CD8-positive, alpha-beta memory T cell (primary cell): ENCODE measurements around the gene TXNRD1. TPM values are rescaled to one million over a fixed set of nuclear protein-coding genes. Genes with fewer than 3 reads are reported as not detected.

Source experiments
- CTCF ChIA-PET: fragments of 350-600 bp; sonication (Branson Sonifier 250); formaldehyde crosslinking; loops from one replicate; lab custom pipeline; 2021; ENCODE audit warnings: antibody characterized with exemption; lab: Charles Lee
- POLR2A ChIA-PET: fragments of 350-600 bp; sonication (Branson Sonifier 250); formaldehyde crosslinking; loops from one replicate; lab custom pipeline; 2021; ENCODE audit warnings: antibody characterized with exemption; lab: Charles Lee
- DNase-seq, 5 donors: peaks; one replicate each; pipeline versions ENCODE4 v3.0.0 to v3.0.0-alpha.2; 2020 to 2022; ENCODE audit warnings: mixed read lengths in 1 of 5
- H3K27ac ChIP-seq: one replicate; pipeline ENCODE4 v1.7.0; 2013; ENCODE audit warnings: low read depth, mild to moderate bottlenecking, low read length, moderate library complexity
- H3K27me3 ChIP-seq: 2 replicates; pipeline ENCODE4 v1.7.0; 2013; ENCODE audit warnings: low read length, mild to moderate bottlenecking; ENCODE audit not compliant: insufficient read depth, poor library complexity, severe bottlenecking
- H3K36me3 ChIP-seq: 2 replicates; pipeline ENCODE4 v1.7.0; 2013; ENCODE audit warnings: mild to moderate bottlenecking, low read length, moderate library complexity; ENCODE audit not compliant: insufficient read depth
- H3K4me1 ChIP-seq: 2 replicates; pipeline ENCODE4 v1.7.0; 2013; ENCODE audit warnings: mild to moderate bottlenecking, low read length, moderate library complexity; ENCODE audit not compliant: insufficient read depth
- H3K4me3 ChIP-seq: 2 replicates; pipeline ENCODE4 v1.7.0; 2013; ENCODE audit warnings: mild to moderate bottlenecking, low read length
- H3K9me3 ChIP-seq: 2 replicates; pipeline ENCODE4 v1.7.0; 2013; ENCODE audit warnings: mild to moderate bottlenecking, low read length
- H3K27ac Mint-ChIP-seq, 8 donors: one replicate each; pipeline ENCODE4 v1.8.0; 2020 to 2021; ENCODE audit warnings: mixed read lengths in 8 of 8, mild to moderate bottlenecking in 6 of 8, inconsistent platforms in 3 of 8, moderate library complexity in 3 of 8
- H3K27me3 Mint-ChIP-seq, 2 donors: one replicate each; pipeline ENCODE4 v1.8.0; 2020 to 2021; ENCODE audit warnings: mixed read lengths in 2 of 2, mild to moderate bottlenecking in 1 of 2, moderate library complexity in 1 of 2
- H3K36me3 Mint-ChIP-seq, 3 donors: one replicate each; pipeline ENCODE4 v1.8.0; 2020 to 2021; ENCODE audit warnings: mixed read lengths in 3 of 3, inconsistent platforms in 1 of 3, mild to moderate bottlenecking in 1 of 3
- H3K4me1 Mint-ChIP-seq, 3 donors: one replicate each; pipeline ENCODE4 v1.8.0; 2020 to 2021; ENCODE audit warnings: mixed read lengths in 3 of 3, inconsistent platforms in 1 of 3, mild to moderate bottlenecking in 1 of 3
- H3K4me3 Mint-ChIP-seq, 7 donors: one replicate each; pipeline ENCODE4 v1.8.0; 2020 to 2021; ENCODE audit warnings: mixed read lengths in 7 of 7, mild to moderate bottlenecking in 6 of 7, moderate library complexity in 4 of 7, inconsistent platforms in 2 of 7
- H3K9me3 Mint-ChIP-seq, 5 donors: one replicate each; pipeline ENCODE4 v1.8.0; 2020 to 2022; ENCODE audit warnings: mixed read lengths in 5 of 5, mild to moderate bottlenecking in 3 of 5, moderate library complexity in 2 of 5, inconsistent platforms in 1 of 5
- polyA plus RNA-seq: library from polyadenylated mRNA; unstranded; fragments of 300-500 nt; fragmentation: Illumina TruSeq; gene quantifications from one replicate; pipeline ENCODE4 v1.2.3, GENCODE V29; 2021
- total RNA-seq, 2 experiments: library from RNA; stranded (reverse); gene quantifications; one replicate each; pipeline ENCODE4 v1.2.3, GENCODE V29; 2021

TXNRD1 gene
- total and polyA plus RNA-seq, 3 experiments from 2014 or later, result 30.6 to 107 (median 103) TPM

- no peak overlapping the region for H3K27ac Mint-ChIP-seq
- no peaks in the 10 kb centered on the region for H3K27me3 ChIP-seq
- H3K4me1 ChIP-seq, result no peaks in the 10 kb centered on the region
- no peaks in the 10 kb centered on the region for H3K9me3 Mint-ChIP-seq
- H3K36me3 ChIP-seq, result peaks cover 12% of the 10 kb centered on the region
- H3K4me1 Mint-ChIP-seq, result no peaks in the 10 kb centered on the region
- no peaks in the 10 kb centered on the region for H3K9me3 ChIP-seq
- ChIA-PET POLR2A (no interaction called here), CTCF (no interaction called here)
- DNase-seq, result no peak
- no peak overlapping the region for H3K4me3 ChIP-seq
- H3K4me3 Mint-ChIP-seq, result no peak overlapping the region
- H3K27ac ChIP-seq, result no peak overlapping the region
- peaks cover 0 to 62% (median 8%) of the 10 kb centered on the region in 3 donors for H3K36me3 Mint-ChIP-seq
- no peaks in the 10 kb centered on the region for H3K27me3 Mint-ChIP-seq
These were observed 132.9 kb downstream of the TXNRD1 start for GRCh38 chr12:104348283-104348993.

GRCh38 chr12:104348994-104349494 is 133.5 kb downstream of the TXNRD1 start:
- H3K27me3 Mint-ChIP-seq, result no peaks in the 10 kb centered on the region

GRCh38 chr12:104350211-104351056 is 134.9 kb downstream of the TXNRD1 start:
- Mint-ChIP-seq H3K4me3 (no peak overlapping the region), H3K27ac (no peak overlapping the region), H3K9me3 (no peaks in the 10 kb centered on the region), H3K36me3 (peaks cover 0 to 56% (median 9%) of the 10 kb centered on the region in 3 donors), H3K4me1 (no peaks in the 10 kb centered on the region), H3K27me3 (no peaks in the 10 kb centered on the region)
- H3K9me3 ChIP-seq, result no peaks in the 10 kb centered on the region
- POLR2A ChIA-PET, result no interaction called here
- CTCF ChIA-PET, result interaction anchor here (1.2 to 1.8 kb wide), 2 partner anchors 13 to 135 kb away, joined by 3 to 6 read pairs; partner anchors contain the start of gene TXNRD1
- peaks cover 12% of the 10 kb centered on the region for H3K36me3 ChIP-seq
- H3K4me3 ChIP-seq, result no peak overlapping the region
- DNase-seq, result no peak
- H3K27me3 ChIP-seq, result no peaks in the 10 kb centered on the region
- H3K27ac ChIP-seq, result no peak overlapping the region
- H3K4me1 ChIP-seq, result no peaks in the 10 kb centered on the region

More at GRCh38 chr12:104348994-104349494, 133.5 kb downstream of the TXNRD1 start:
- H3K27ac ChIP-seq, result no peak overlapping the region
- DNase-seq, result no peak
- H3K4me3 ChIP-seq, result no peak overlapping the region
- H3K4me1 ChIP-seq, result no peaks in the 10 kb centered on the region
- no peaks in the 10 kb centered on the region for H3K27me3 ChIP-seq
- ChIA-PET POLR2A (no interaction called here), CTCF (no interaction called here)
- H3K36me3 ChIP-seq, result peaks cover 12% of the 10 kb centered on the region
- Mint-ChIP-seq H3K4me3 (no peak overlapping the region), H3K9me3 (no peaks in the 10 kb centered on the region), H3K27ac (no peak overlapping the region), H3K36me3 (peaks cover 0 to 62% (median 8%) of the 10 kb centered on the region in 3 donors), H3K4me1 (no peaks in the 10 kb centered on the region)
- no peaks in the 10 kb centered on the region for H3K9me3 ChIP-seq

GRCh38 chr12:104351057-104351983 is 135.7 kb downstream of the TXNRD1 start:
- Mint-ChIP-seq H3K27ac (peak overlapping the region in 2 of 8 donors; percentile 36 to 39), H3K9me3 (no peaks in the 10 kb centered on the region), H3K36me3 (peaks cover 0 to 54% (median 9%) of the 10 kb centered on the region in 3 donors), H3K27me3 (no peaks in the 10 kb centered on the region), H3K4me1 (no peaks in the 10 kb centered on the region), H3K4me3 (no peak overlapping the region)
- no peak for DNase-seq
- CTCF ChIA-PET, result interaction anchor here (0.8 to 1.8 kb wide), 4 partner anchors 12 to 136 kb away, joined by 3 to 6 read pairs (median 4); partner anchors contain the start of gene TXNRD1
- no peak overlapping the region for H3K27ac ChIP-seq
- POLR2A ChIA-PET, result no interaction called here
- peaks cover 12% of the 10 kb centered on the region for H3K36me3 ChIP-seq
- H3K4me3 ChIP-seq, result no peak overlapping the region
- H3K9me3 ChIP-seq, result no peaks in the 10 kb centered on the region
- H3K4me1 ChIP-seq, result no peaks in the 10 kb centered on the region
- no peaks in the 10 kb centered on the region for H3K27me3 ChIP-seq

GRCh38 chr12:104352106-104352713 is 136.6 kb downstream of the TXNRD1 start:
- H3K4me3 ChIP-seq, result no peak overlapping the region
- CTCF ChIA-PET, result interaction anchor here (1.2 kb wide), 1 partner anchor 64 kb away, joined by 4 read pairs; no protein-coding TSS in a partner anchor
- no peak overlapping the region for H3K27ac Mint-ChIP-seq

GRCh38 chr12:104353012-104353981 is 137.7 kb downstream of the TXNRD1 start:
- Histone ChIP-seq H3K36me3 (peaks cover 5% of the 10 kb centered on the region), H3K4me3 (no peak overlapping the region), H3K27me3 (no peaks in the 10 kb centered on the region), H3K9me3 (no peaks in the 10 kb centered on the region), H3K4me1 (no peaks in the 10 kb centered on the region), H3K27ac (no peak overlapping the region)
- ChIA-PET CTCF (interaction anchor here (0.6 to 1.0 kb wide), 2 partner anchors 137 to 148 kb away, joined by 3 to 5 read pairs; partner anchors contain the start of gene TXNRD1), POLR2A (interaction anchor here (0.6 kb wide), 1 partner anchor 57 kb away, joined by 3 read pairs; no protein-coding TSS in a partner anchor)
- H3K4me1 Mint-ChIP-seq, result no peaks in the 10 kb centered on the region
- no peak overlapping the region for H3K4me3 Mint-ChIP-seq
- no peaks in the 10 kb centered on the region for H3K27me3 Mint-ChIP-seq
- no peak for DNase-seq
- H3K27ac Mint-ChIP-seq, result peak overlapping the region in 2 of 8 donors; percentile 34 to 44
- H3K36me3 Mint-ChIP-seq, result peaks cover 0 to 37% (median 8%) of the 10 kb centered on the region in 3 donors
- no peaks in the 10 kb centered on the region for H3K9me3 Mint-ChIP-seq

More at GRCh38 chr12:104352106-104352713, 136.6 kb downstream of the TXNRD1 start:
- Mint-ChIP-seq H3K36me3 (peaks cover 0 to 48% (median 9%) of the 10 kb centered on the region in 3 donors), H3K4me1 (no peaks in the 10 kb centered on the region), H3K9me3 (no peaks in the 10 kb centered on the region), H3K27me3 (no peaks in the 10 kb centered on the region), H3K4me3 (no peak overlapping the region)
- Histone ChIP-seq H3K27me3 (no peaks in the 10 kb centered on the region), H3K4me1 (no peaks in the 10 kb centered on the region), H3K9me3 (no peaks in the 10 kb centered on the region), H3K36me3 (peaks cover 11% of the 10 kb centered on the region), H3K27ac (no peak overlapping the region)
- no peak for DNase-seq
- POLR2A ChIA-PET, result no interaction called here
